HTERT RPE-1 (cell line): ENCODE data around the gene MAPK11.
"Not testable (repeated sequence)": the region's sequence is repeated elsewhere in the genome, so short reads cannot be mapped to it uniquely, and the experiment has no call there.

Source experiments
- in situ Hi-C: fragments of 300-500 bp; cut with MboI; formaldehyde crosslinking; loops from 4 replicates; pipeline ENCODE4 v1.14.3; 2020; ENCODE audit warnings: low sequenced_read_pairs

MAPK11 gene

DNA sequence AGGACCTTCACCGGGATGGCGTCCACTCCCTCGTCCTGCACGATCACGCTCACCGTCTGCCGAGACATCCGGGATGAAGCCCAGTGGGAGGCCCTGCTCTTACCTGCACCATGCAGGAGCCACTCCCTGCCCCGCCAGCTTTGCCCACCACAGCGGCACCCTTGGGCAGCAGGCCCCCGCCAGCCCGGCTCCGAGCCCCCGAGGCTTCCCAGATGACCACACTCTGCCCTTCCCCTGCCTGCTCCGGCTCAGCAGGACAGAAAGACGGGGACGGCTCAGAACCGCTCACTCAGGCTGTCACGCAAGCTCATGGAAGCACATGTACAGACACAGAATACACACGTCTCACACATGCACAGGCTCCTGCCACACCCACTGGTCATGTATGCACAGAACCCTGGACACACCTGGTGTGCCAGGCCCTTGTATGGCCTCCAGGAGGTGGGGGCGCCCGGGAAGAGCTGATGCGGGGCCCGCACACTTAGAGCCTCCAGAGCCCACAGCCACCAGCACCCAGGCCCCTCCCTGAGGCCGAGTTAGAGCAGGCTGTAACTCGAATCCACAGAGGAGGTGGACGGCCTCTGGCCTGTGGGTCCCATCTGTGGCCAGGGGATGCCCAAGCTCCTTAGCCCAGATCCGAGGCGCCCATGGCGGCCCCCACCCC, 8.9 kb upstream of the MAPK11 start:
- in situ Hi-C loops, result no loop called here

DNA sequence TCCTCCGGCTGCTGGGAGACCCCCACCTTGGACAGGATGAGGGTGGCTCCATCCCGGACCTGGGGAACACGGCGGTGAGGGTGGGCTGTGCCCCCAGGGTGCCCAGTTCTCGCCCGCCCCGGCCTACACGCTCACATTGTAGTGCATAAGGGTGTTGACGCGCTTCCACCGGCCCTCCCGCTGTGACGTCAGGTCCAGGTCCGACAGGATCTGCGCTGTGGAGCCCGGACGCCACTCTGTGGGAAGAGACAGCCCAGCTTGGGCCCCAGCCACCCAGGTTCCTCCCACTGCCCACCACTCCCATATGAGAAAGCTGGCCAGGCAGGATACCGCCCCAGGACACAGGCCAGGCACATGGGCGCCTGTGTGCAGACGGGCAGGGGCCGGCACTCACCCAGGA, 8.3 kb upstream of the MAPK11 start:
- in situ Hi-C loops, result no loop called here

DNA sequence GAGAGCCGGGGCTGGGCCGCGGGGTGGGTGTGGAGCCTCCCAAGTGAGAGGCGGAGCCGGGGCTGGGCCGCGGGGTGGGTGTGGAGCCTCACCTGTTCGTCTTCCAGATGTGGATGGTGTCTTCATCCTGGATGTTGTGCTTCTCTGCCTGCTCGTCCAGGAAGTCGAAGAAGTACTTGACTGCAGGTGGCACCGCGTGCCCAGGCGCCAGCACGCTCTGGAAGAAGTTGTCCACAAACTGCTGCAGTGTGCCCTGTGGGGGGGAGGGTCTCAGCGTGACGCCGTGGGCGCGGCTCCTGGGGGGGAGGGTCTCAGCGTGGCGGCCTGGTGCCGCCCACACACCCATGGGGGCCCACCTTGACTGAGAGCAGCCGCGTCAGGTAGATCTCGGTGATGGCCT, 7.6 kb upstream of the MAPK11 start:
- in situ Hi-C loops, result no loop called here

DNA sequence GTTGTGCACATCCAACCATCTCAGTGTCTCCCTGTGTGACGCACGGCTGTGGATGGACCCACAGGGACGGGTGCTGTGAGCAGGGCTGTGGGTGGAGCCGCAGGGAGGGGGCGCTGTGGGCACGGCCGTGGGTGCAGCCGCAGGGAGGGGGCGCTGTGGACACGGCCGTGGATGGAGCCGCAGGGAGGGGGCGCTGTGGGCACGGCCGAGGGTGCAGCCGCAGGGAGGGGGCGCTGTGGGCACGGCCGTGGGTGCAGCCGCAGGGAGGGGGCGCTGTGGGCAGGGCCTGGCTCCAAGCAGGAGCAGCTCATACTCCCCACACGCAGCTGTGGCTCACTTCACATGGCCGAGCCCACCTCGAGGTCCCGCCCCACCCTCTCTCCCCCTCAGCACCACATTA, 6.0 kb upstream of the MAPK11 start:
- in situ Hi-C loops, result no loop called here

DNA sequence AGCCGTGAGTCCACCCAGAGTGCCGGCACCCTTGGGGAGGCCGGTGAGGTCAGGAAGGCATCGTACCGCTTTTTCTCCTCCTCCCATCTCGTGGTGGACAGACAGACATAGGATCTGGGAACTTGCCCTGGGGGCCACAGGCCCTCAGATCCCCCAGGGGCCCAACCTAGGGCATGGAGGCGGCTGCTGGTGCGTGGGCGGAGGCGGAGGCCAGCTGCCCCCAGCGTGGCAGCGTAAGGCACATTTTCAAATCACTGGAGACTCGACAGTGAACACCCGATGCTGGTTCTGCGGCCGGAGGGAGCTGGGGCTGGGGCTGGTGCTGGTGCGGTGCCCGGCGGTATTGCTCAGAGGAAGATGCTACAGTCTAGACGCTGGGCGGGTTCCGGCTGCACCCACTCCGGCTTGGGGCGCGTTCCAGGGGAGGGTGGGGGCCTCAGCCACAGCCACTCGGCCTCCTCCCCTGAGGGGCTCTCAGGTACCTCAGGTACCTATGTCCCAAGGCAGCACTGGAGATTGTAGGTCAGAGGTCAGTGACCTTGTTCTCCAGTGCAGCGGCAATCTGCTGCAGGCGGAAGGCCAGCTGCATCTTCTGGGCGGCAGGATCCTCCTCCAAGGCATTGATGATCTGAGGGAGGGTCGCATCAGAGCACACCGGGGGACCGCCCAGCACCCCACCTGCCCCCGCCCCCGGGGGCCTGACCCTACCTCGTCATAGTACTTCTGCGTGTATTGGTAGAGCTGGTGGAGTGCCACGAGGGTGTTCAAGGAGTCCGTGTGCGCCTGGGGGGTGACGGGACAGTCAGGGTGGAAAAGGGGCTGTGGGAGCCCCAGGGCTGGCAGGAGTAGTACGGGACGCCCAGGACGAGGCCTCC, 5.2 kb upstream of the MAPK11 start:
- in situ Hi-C loops, result no loop called here

DNA sequence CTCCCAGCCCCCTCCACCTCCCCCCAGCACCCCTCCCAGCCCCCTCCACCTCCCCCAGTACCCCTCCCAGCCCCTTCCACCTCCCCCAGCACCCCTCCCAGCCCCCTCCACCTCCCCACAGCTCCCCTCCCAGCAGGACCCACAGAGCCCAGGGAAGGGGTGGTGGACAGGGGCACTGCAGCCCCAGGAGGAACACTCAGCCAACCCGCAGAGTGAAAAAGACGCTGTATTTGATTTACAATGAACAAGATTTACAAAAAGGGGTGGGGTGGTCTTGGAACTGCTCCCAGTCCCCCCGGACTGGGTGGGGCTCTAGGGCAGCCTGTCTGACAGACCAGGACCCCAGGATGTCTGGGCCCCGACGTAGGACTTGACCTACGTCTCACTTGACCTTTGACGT, 4.6 kb upstream of the MAPK11 start:
- in situ Hi-C loops, result no loop called here

DNA sequence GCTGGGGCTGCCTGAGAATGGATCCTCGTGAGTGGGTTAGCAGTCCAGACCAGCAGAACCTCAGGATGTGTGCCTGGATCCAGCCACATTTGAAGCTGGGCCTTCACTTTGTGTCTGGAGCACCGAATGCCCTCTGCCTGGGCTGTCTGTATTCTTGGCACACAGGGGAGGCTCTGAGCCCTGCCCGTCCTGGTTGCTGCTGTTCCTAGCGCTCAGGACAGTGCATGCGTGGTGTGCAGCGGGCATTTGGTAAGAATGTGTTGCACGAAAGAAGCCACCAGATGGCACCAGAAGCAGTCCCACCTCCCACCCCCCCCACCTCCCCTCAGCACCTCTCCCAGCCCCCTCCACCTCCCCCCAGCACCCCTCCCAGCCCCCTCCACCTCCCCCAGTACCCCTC, 4.1 kb upstream of the MAPK11 start:
- in situ Hi-C loops, result no loop called here

DNA sequence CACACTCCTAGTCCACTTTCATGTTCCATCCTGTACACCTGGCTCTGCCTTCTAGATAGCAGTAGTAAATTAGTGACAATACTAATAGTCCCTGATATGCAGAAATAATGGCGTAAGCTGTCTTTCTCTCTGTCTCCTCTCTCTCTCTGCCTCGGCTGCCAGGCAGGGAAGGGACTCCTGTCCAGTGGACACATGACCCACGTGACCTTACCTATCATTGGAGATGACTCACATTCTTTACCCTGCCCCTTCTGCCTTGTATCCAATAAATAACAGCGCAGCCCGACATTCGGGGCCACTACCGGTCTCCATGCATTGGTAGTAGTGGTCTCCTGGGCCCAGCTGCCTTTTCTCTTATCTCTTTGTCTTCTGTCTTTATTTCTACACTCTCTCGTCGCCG, 3.6 kb upstream of the MAPK11 start:
- in situ Hi-C loops, result not testable (repeated sequence)

DNA sequence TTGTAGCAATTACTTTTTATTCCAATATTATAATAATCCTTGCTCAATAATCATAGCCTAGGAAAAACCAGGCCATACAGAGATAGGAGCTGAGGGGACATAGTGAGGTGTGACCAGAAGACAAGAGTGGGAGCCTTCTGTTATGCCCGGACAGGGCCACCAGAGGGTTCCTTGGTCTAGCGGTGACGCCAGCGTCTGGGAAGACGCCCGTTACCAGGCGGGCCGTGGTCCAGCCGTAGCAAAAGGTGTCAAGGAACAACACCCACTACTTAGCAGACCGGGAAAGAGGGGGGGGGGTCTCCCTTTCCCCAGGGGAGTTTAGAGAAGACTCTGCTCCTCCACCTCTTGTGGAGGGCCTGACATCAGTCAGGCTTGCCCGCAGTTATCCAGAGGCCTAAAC, 3.2 kb upstream of the MAPK11 start:
- in situ Hi-C loops, result not testable (repeated sequence)

DNA sequence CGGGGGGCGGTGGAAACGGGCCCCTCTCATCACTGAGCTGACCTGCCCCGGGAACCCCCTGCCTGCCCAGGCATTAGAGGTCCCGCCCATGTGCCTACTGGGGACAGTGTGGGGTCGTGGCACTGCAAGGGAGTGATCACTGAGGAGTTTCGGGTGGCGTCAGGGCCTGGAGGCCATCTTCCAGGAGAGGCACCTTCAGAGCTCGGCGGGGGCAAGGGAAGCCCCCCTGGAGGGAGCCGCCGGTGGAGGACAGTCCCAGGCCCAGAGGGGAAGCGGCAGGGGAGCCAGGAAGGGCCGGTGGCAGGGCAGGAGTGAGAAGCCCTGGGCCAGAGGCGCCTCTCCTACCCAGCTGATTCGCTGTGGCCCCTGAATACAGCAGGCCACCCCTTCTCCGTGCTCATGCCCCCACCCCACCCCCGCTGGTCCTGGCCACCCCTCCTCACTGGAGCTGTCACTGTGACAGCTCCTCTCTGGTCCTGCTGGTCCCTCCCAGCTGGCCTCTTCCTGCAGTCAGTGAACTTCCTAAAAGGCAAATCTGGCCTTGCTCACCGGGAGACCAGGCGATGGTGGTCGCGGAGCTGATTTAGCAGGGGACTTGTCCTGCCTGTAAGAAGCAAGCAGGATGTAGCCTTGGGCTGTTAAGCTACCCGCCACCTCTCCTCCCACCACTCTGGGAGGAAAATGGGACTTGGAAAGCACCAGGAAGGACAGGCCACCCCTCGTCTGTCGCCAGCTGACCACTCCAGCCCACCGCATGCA, 2.0 kb upstream of the MAPK11 start:
- in situ Hi-C loops, result no loop called here

DNA sequence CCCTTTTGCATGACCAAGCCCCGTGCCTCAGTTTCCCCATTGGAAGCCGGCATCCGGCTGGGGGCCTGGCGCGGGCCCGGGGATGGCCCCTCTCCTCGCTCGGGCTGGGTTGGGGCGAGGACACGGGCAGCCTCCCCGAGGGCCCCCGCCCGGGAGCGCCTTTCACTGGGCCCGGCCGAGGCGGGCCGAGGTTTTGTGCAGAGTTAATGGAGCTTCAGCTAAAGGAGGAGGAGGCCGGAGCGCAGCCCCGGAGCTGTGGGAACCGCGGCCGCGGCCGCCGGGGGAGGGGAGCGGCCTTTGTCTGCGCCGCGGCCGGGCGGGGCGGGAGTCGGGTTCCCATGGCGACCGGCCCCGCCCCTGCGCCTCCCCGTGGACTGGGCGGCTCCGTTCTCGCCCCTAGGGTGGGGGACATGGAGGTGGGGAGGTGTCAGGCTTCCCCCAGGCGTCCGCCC, 1.4 kb upstream of the MAPK11 start:
- in situ Hi-C loops, result no loop called here

DNA sequence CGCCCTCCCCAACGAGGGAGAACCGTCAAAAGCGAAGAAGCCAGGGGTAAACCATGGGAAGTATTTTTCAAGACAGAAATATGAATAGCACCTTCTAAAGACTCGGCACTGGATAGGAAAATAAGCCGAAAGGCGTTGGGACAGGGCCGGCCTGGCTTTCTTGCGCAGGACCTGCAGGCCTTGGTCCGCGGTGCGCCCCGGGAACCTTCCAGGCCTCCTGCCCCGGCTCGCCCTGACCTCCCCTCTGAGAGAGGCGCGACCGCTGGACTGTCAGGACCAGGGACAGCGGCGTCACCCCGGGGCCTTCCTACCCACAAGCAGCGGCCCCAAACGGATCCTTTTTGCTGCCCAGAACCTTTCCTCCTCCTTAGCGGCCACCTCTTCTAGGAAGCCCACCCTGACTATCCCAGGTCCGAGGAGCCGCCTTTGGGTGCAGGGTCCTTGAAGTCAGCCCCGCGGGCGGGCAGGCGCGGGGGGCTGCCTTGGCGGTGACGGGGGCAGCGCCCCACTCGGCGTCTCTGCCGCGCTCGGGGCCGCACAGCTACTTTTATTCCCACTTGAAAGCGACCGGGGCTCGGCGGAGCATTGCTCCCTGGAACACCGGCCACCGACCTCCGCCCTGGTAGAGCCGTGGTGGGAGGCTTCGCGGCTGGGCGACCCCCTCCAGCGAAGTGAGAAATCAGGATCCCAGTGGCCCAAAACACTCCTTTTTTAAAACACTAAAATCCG, 650 bp upstream of the MAPK11 start:
- in situ Hi-C loops, result no loop called here

DNA sequence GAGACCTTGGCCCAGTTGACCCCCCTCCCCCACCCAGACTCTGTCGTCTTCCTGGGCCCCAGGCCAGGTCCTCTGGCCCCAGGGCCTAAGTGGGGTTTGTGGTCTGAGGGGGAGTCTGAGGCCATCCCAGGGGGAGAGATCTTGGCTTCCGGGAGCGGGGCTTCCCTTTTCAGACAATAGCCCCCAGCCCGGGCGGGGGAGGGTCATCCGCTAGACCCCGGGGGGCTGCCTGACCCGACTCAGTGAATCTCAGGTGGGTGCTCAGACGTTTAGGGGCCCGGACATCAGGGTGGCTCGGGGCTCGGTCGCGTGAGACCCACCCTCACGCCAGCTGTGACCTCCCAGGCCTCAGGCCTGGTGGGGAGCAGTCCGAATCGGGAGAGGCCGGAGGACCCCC, 609 bp downstream of the MAPK11 start:
- in situ Hi-C loops, result no loop called here

DNA sequence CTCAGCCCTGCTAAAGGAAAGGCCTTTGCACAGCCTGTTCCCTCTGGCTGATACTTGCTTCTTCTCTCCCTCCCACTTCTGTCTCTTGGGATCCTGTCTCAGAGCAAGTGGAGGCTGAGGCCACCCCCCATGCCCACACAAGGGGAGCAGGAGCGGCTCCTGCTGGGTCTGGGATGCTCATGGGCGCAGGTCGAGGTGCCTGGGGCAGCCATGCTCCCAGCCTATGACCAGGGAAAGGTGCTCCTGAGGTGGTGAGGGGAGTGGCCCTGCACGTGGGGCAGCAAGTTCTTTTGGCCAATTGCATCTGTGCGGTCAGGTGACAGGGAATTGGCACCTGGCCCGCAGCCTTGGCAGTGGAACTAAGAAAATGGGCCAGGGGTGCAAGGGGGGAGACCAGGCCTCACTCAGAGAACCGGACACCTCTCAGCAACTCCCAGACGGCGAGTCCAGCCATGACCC, 1.5 kb downstream of the MAPK11 start:
- in situ Hi-C loops, result no loop called here

DNA sequence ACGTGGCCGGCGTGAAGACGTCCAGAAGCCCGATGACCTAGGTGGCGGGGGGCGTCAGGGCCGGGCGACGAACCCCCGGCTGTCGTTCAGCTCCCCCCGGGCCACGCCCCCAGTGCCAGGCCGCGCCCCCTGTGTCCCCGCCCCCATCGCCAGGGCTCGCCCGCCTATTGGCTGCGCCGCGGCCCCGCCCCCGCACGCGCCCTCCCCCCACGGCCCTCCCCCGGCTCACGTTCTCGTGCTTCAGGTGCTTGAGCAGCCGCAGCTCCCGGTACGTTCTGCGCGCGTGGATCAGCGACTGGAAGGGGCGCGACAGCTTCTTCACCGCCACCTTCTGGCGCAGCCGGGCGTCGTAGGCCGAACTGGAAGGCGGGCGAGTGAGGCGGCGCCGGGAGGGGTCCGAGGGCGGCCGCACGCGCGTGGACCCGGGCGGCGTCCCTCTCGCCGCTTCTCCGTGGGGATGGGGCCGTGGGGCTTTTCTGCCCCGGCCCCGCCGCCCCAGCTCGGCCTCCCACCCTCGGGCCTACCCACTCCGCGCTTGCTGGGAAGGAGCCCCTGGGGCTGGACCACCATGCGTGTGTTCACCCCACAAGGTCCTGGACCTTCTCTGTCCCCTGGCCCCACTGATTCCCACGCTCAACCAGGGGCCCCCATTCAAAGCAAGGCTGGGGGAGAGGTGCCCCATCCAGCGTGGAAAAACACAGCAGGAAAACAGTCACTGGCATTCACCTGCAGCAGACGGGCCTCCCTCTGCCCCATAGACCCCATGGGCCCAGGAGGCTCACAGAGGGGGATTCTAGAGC, 2.4 kb downstream of the MAPK11 start:
- in situ Hi-C loops, result no loop called here

DNA sequence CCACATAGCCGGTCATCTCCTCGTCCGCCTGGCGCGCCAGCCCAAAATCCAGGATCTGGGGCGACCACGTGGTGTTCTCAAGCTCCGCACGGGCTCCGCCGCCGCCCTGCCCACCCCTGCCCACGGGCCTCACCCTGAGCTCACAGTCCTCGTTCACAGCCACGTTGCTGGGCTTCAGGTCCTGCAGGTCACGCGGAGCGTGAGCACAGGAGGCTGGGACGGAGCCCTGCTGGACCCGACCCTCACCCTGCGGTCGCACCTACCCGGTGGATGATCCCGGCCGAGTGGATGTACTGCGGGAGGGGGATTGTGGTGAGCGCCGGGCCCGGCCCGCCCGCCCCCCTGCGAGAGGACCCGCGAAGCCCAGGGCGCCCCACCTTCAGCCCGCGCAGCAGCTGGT, 3.2 kb downstream of the MAPK11 start:
- in situ Hi-C loops, result no loop called here

DNA sequence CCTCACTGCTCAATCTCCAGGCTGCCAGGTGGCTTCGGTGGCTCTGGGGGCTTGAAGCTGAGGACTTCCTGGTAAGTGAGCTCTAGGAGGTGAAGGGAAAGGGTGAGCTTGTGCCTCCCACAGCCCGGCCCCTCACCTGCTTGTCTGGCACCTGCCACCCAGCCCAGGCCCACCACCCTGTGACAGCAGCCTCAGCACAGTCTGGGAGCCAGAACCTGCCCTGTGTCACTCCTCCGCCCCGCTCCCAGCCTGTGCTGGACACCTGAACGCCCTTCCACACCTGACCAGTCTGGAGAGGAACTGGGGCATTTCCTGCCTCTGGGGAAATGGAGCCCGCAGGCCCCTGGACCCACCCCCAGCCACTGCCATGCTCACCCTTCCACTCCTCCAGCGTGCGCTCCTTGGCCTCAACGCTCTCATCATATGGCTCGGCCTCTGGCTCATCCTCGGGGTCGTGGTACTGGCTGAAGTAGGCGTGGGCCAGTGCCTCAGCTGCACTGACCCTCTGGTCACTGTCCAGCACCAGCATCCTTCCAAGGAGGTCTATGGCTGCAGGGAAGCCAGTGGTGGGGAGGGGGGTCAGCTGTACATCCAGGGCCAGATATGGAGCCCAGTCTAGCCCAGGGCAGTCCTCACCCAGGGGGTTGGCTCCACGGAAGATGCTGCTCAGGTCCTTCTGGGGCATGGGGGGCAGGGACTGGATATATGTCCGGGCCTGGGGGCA, 5.1 kb downstream of the MAPK11 start:
- in situ Hi-C loops, result no loop called here

DNA sequence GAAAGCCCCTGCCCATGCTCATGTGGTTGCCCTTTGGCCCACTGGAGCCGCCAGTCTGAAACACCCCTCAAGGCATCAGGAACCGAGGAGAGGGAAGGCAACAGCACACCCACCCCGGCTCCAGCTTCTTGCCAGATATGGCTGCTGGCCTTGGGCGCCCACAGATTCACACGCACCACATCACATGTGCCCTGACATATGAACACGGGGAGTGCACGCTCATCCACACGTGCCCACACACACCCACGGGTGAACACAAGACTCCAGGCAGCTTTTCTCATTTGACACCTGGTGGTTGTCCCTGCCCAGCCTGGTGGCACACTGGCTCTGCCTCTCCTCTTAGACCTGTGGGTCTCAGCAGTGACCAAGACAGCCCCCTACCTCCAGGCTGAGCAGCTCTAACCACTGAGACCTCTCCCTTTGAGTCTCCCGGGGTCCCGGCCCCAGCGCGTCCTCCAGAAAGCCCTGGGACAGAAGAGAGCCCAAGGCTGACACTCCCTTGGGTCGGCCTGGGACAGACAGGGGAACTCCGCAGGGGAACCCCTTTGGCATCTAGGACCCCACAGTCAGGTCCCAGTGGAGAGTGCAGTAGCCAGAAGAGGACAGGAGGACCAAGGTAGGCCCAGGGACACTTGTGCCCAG, 6.0 kb downstream of the MAPK11 start:
- in situ Hi-C loops, result no loop called here
